ENCODE data around the gene SLIT3.

SLIT3 gene

DNA sequence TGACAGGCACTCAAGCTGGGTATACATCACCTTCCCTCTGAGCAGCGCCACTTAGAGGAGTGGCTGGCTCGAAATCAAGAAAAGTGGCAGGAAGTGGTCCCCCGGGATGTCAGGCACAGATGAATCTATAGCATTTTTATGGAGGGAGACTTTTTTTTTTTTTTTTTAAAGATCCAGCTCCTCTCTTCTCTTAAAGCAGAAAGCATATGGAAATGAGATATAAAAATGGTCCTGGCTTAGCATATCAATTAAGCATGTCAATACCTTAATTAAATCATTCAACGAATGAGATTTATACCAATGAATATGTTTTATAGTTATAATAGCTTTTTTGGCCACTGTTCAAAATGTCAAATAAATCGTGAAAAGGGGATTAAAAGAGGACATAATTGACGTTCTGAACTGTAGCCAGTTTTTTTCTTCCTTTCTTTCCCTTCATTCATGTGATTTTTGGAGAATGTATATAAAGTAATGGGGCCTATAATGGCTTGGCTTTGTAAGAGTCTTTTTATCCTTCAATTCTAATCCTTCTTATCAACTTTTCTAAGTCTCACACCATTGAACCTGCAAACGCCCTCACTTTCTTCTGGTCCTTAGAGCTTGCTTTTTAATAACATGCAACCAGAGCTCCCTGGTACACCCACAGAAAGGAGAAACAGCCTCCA lies 402.6 kb downstream of the SLIT3 start:
- H3K4me3 ChIP-seq (ENCODE audit: low read length) = no peak overlapping the region
- TF ChIP-seq, protein P1, sequence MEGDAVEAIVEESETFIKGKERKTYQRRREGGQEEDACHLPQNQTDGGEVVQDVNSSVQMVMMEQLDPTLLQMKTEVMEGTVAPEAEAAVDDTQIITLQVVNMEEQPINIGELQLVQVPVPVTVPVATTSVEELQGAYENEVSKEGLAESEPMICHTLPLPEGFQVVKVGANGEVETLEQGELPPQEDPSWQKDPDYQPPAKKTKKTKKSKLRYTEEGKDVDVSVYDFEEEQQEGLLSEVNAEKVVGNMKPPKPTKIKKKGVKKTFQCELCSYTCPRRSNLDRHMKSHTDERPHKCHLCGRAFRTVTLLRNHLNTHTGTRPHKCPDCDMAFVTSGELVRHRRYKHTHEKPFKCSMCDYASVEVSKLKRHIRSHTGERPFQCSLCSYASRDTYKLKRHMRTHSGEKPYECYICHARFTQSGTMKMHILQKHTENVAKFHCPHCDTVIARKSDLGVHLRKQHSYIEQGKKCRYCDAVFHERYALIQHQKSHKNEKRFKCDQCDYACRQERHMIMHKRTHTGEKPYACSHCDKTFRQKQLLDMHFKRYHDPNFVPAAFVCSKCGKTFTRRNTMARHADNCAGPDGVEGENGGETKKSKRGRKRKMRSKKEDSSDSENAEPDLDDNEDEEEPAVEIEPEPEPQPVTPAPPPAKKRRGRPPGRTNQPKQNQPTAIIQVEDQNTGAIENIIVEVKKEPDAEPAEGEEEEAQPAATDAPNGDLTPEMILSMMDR (conservative IDR thresholded peaks at IDR 0.05; ENCODE audit: low read length) = no peak
- DNase-seq (ENCODE audit: low read depth) = no peak

DNA sequence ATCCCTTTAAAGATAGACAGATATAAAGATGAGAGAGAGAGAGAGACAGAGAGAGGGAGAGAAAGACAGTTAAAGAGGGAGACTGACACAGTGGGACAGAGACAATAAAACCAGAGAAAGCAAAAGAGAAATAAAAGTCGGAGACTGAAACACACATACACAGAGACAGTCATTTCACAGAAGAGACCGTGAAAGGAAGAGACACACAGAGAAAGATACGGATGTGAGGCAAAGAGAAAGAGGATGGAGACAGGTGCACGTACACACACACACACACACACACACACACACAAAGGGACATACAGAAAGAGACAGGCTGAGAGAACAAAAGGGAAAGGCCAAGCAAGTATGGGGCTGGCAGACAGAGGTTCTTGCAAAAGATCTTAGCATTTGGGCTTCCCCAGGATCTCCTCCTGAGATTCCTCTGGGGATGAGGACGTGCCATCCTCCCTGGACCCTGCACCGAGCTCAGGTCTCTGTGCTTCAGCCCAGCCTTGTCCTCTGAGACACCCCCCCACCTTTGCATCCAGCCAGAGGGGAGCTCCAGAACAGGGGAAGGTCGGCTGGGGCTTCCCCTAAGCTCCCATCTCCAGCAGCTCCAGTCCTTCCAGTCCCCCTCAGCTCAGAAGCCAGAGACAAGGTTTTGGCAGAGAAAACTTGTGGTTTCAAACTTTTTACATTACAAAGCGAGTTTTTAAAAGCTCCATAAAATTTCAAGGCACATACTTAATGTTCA lies 403.4 kb downstream of the SLIT3 start:
- TF ChIP-seq, protein P1 (conservative IDR thresholded peaks at IDR 0.05; ENCODE audit: low read length) = no peak
- no peak overlapping the region for H3K4me3 ChIP-seq (ENCODE audit: low read length)
- DNase-seq (ENCODE audit: low read depth) = no peak

DNA sequence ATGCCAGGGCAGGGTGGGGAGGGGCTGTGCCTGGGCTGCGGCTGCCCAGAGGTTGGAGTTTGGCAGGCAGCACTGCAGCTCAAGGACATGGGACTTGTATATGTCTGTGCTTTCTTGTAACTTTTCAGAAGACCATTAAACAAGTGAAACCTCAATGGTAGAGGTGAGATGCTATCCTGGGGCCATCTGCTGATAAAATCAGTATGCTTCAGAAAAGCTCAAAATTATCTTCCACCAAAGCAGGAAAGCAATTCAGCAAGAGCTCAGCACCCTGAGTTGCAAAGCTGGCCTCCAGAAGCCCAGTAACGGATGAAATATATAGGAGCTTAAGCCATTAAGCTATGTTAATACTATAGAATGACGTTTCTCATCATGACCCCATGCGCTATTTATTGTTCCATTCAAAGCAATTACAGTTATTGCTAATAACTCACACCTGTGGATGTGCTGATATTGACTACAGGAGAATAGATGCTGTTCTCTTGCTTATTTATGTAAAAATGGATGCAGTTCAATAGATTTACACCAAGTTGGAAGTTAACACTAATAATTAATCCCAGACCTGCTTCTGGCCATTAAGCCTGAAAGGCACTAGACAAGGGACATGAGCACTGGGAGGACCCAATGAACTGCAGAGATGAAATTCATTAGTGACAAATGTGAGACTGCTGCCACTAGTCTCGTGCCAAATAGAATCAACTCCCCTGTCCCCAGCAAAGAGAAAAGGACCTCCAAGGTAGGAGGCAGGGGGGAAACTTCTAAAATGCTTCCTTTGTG lies 405.5 kb downstream of the SLIT3 start:
- DNase-seq (ENCODE audit: low read depth) = no peak
- TF ChIP-seq, protein P1 (conservative IDR thresholded peaks at IDR 0.05; ENCODE audit: low read length) = no peak
- H3K4me3 ChIP-seq (ENCODE audit: low read length) = no peak overlapping the region

DNA sequence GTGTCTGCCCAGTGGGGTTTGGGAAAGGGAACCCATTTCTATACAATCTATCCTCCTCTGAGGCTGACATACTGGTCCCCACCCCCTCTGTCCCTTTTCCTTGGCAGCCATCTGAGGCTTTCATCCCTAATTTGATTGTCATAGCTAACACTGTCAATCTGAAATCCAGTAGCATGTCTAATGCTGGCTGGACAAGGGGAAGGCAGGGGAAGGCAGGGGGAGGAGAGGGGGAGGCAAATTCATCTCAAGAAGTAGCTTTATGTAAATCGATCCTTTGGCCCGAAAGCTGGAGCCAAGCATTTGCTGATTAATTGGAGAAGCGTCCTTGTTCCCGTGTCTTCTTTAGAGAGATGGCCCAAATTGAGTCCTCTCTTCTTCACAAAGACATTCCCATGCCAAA lies 407.7 kb downstream of the SLIT3 start:
- no peak for DNase-seq (ENCODE audit: low read depth)
- H3K4me3 ChIP-seq (ENCODE audit: low read length) = no peak overlapping the region
- TF ChIP-seq, protein P1 (conservative IDR thresholded peaks at IDR 0.05; ENCODE audit: low read length) = no peak

DNA sequence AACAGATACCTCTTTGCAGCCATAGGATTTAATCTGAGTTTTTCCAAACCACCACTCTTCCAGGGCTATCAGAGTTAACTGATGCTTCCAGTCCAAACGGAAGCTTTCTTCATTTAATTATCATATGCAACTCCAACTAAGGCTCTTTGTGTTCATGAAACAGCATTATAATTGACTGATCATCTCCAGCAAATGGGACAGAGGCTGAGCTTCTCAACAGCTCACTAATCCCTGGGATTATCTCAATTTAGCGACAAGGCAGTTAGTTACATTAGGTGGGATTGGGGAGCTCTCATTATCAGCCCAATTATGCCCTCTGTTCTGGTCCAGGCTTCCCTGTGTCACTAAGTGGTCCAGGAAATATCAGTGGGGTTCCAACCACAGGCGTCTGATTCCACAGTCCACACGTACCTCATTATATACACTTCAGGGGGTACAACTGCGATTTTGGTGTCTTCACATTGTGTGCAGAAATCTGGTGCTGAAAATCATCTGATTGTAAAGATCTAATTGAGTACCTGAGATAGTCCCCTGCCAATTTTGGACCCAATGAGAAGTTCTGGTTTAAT lies 408.2 kb downstream of the SLIT3 start:
- H3K4me3 ChIP-seq (ENCODE audit: low read length) = no peak overlapping the region
- TF ChIP-seq, protein P1 (conservative IDR thresholded peaks at IDR 0.05; ENCODE audit: low read length) = no peak
- DNase-seq (ENCODE audit: low read depth) = no peak

DNA sequence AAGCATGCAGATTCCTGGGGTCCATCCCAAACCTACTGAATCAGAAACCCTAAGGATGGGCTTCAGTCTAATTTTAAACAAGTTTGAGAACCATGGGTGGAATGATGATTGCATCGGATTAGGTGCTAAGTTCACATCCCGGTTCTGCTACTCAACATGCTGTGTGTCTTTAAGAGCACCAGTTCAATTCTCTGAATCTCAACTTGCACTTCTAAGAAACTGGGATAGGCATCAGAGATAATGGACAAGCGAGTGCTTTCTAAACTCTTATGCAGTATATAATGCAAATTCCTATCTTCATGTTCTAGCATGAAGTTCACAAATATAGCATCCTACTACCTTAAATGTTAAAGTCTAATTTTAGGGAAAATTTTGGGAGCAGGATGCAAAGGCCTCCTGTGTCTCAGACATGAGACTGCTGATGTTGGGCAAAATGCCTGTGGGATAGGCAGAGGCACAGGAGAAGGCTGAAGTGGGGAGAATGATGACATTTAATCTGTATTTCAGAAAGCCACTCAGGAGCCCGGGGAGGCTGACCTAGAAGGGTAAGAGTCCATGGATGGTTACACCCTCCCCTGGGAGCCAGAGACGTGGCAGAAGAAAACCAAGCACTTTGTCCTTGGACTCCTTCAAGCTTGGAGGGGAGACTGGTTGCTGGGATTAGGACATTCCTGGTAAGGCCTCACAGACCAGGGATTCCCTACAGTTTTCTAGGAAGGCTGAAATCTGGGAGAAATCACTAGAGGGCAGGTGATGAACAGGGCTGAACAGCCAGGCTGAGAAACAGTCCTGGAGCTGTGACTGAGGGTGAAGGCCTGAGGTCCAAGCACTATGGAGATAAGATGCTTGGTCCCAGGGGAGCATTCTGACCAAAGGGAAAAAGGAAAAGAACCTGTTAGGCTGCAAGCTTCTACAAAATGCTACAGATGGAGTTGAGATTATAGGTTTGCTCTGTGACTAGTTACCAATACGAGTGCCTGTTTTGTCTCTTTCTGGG lies 409.8 kb downstream of the SLIT3 start:
- TF ChIP-seq, protein P1 (conservative IDR thresholded peaks at IDR 0.05; ENCODE audit: low read length) = no peak
- DNase-seq (ENCODE audit: low read depth) = no peak
- H3K4me3 ChIP-seq (ENCODE audit: low read length) = no peak overlapping the region
